Calu3 (cell line): ENCODE results near the gene ERP44. TPM values are rescaled to one million over a fixed set of nuclear protein-coding genes. Genes with fewer than 3 reads are reported as not detected.
"Not testable (repeated sequence)": the region's sequence is repeated elsewhere in the genome, so short reads cannot be mapped to it uniquely, and the experiment has no call there.

ENCODE experiments used
- Bru-seq: library from RNA; stranded (reverse); fragments of 400-500 nt; gene quantifications from one replicate; lab custom pipeline; 2021; lab: Mats Ljungman, UMichigan
- BruChase-seq, 2 experiments: library from RNA; stranded (reverse); fragments of 400-500 nt; gene quantifications; one replicate each; lab custom pipeline; 2021; lab: Mats Ljungman, UMichigan
- BruUV-seq: library from RNA; stranded (reverse); fragments of 400-500 nt; replicated peaks from 2 replicates; lab custom pipeline; 2021; lab: Mats Ljungman, UMichigan
- CTCF ChIA-PET: fragments of 300-600 bp; sonication (Branson Sonifier 250); formaldehyde crosslinking; loops from one replicate; lab custom pipeline; 2022; ENCODE audit warnings: antibody characterized with exemption; lab: Charles Lee
- DNase-seq: peaks from one replicate; pipeline ENCODE4 v3.0.0; 2022
- H3K27ac Mint-ChIP-seq: one replicate; pipeline ENCODE4 v1.8.0; 2022; ENCODE audit warnings: mixed read lengths; ENCODE audit not compliant: unreplicated experiment
- H3K27me3 Mint-ChIP-seq: one replicate; pipeline ENCODE4 v1.8.0; 2022; ENCODE audit warnings: mixed read lengths; ENCODE audit not compliant: unreplicated experiment
- H3K36me3 Mint-ChIP-seq: one replicate; pipeline ENCODE4 v1.8.0; 2022; ENCODE audit warnings: mild to moderate bottlenecking, moderate library complexity, mixed read lengths; ENCODE audit not compliant: insufficient read depth, unreplicated experiment
- H3K4me1 Mint-ChIP-seq: one replicate; pipeline ENCODE4 v1.8.0; 2022; ENCODE audit warnings: mild to moderate bottlenecking, low read depth, mixed read lengths; ENCODE audit not compliant: unreplicated experiment
- H3K4me3 Mint-ChIP-seq: one replicate; pipeline ENCODE4 v1.8.0; 2022; ENCODE audit warnings: mild to moderate bottlenecking, low read depth, moderate library complexity, mixed read lengths; ENCODE audit not compliant: unreplicated experiment
- H3K9me3 Mint-ChIP-seq: one replicate; pipeline ENCODE4 v1.8.0; 2022; ENCODE audit warnings: low read depth, mixed read lengths; ENCODE audit not compliant: unreplicated experiment
- intact Hi-C: fragments of 100-400 bp; cut with micrococcal nuclease; formaldehyde crosslinking; loops from one replicate; pipeline ENCODE4 v1.10.0; 2022; ENCODE audit not compliant: unreplicated experiment
- long read RNA-seq: library from polyadenylated mRNA; stranded (forward); transcript quantifications from one replicate; pipeline ENCODE4 v2.0.0, GENCODE V29; 2022
- total RNA-seq: library from RNA; stranded (reverse); gene quantifications from 2 replicates; pipeline ENCODE4 v1.2.3, GENCODE V29; 2022
- TF ChIP-seq, protein P1 (sequence below): fragments of 200-600 bp; IDR thresholded peaks from one replicate; pipeline ENCODE4 v1.8.0; 2022; ENCODE audit warnings: antibody characterized with exemption; ENCODE audit not compliant: unreplicated experiment

ERP44 gene
- 12.3 and 13.2 TPM in 2 replicates for total RNA-seq
- percentile 76 among the genes with signal in this experiment for Bru-seq, nascent RNA
- BruChase-seq, experiment 1, labeled RNA remaining after a 6-hour chase: percentile 58 among the genes with signal in this experiment
- percentile 52 among the genes with signal in this experiment for BruChase-seq, experiment 2, labeled RNA remaining after a 2-hour chase
- long read RNA-seq, full-length matches to known transcripts: 121 of 127 reads
- long read RNA-seq, partial matches to known transcripts: 0 of 127 reads
- long read RNA-seq, other reads (novel, unspliced or antisense): 6 of 127 reads

DNA sequence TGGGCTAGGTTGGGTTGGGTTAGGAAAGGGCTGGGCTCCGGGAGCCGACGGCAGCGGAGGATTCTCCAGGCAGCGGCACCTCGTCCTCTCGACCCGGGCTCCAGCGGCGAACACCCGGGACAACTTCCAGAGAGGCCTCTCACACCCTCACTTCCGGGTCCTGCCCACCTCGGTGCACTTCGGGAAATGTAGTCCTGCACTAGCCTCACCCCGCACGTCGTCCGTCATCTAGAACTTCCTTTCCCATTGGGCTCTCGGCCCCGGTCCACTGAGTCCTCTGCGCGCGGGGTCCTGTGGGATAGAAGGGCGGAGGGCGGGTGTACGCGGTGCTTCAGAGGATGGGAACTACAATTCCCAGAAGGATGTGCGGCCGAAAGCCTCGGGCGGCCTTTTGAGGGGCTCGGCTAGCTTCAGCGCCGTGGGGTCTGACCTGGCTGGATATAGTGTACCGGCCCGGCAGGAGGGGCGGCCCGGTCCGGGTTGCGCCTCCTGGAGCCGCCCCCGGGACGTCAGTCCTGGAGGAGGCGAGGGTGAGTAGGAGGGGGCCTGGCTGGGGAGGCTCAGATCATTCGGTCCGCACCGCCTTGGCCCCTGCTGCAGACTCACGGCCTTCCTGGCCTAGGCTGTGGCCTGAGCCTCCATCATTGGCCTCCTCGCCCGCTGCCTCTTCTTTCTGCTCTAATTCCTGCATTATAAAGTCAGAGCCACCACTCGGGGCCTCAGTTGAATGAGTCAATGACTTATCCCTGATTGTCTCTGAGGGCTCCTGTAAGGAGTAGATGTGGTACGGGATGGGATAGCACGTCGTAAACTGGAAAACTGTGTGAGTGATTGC is at the start of gene ERP44, which contains the start of gene INVS:
TSS of gene ERP44 (minus strand) at position 114 of the 835 bp plus-strand sequence. CDS start 160 bp downstream, outside the sequence.
TSS of gene INVS (plus strand) at position 357 of the 835 bp plus-strand sequence. CDS start 5,279 bp downstream, outside the sequence.
- Mint-ChIP-seq H3K4me1 (peaks cover 11% of the 10 kb centered on the region), H3K27me3 (no peaks in the 10 kb centered on the region), H3K4me3 (peak within 1 kb of the TSS; percentile 98), H3K9me3 (no peaks in the 10 kb centered on the region), H3K36me3 (peaks cover 24% of the 10 kb centered on the region), H3K27ac (peak within 1 kb of the TSS; percentile 94)
- TF ChIP-seq, protein P1, sequence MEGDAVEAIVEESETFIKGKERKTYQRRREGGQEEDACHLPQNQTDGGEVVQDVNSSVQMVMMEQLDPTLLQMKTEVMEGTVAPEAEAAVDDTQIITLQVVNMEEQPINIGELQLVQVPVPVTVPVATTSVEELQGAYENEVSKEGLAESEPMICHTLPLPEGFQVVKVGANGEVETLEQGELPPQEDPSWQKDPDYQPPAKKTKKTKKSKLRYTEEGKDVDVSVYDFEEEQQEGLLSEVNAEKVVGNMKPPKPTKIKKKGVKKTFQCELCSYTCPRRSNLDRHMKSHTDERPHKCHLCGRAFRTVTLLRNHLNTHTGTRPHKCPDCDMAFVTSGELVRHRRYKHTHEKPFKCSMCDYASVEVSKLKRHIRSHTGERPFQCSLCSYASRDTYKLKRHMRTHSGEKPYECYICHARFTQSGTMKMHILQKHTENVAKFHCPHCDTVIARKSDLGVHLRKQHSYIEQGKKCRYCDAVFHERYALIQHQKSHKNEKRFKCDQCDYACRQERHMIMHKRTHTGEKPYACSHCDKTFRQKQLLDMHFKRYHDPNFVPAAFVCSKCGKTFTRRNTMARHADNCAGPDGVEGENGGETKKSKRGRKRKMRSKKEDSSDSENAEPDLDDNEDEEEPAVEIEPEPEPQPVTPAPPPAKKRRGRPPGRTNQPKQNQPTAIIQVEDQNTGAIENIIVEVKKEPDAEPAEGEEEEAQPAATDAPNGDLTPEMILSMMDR: no peak
- CTCF ChIA-PET: no interaction called here
- DNase-seq: peak; percentile 95
- intact Hi-C loops: loop anchor here (5.0 kb wide), 1 partner anchor 72 kb away; no protein-coding TSS in a partner anchor
- BruUV-seq: no TSS peak

DNA sequence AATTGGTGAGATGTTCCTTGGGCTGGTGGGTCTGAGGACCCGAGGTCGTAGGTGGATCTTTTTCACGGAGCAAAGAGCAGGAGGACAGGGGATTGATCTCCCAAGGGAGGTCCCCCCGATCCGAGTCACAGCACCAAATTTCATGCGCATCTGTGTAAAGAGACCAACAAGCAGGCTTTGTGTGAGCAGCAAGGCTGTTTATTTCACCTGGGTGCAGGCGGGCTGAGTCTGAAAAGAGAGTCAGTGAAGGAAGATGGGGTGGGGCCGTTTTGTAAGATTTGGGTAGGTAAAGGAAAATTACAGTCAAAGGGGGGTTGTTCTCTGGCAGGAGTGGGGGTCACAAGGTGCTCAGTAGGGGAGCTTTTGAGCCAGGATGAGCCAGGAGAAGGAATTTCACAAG is 47.2 kb upstream of the ERP44 start:
- not testable (repeated sequence) for DNase-seq

DNA sequence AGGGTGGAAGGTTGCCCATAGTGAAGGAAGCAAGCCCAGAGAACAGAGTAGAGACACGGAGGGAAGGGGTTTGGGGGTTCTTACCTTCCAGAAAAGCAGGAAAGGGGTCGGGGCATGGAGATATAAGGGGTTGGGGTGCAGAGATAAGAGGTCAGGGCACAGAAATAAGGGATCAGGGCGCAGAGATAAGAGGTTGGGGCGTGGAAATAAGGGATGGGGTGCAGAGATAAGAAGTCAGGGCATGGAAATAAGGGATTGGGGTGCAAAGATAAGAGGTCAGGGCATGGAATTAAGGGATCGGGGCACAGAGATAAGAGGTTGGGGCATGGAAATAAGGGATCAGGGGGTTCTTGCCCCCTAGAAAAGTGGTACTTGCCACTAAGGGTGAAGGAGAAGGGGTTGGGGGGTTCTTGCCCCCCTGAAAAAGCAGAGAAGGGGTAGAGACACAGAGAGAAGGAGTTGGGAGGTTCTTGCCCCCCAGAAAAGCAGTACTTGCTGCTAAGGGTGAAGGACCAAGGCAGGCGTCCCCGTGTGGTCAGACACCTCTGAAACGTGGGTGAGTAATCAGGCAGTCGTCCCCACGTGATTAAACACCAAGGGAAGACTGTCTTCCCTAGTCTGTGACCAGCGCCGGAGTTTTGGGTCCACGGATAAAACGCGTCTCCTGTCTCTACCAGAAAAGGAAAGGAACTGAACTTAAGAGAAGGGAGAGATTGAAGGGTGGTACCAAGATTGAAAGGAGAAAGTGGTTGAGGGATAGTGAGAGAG is 46.6 kb upstream of the ERP44 start:
- H3K9me3 Mint-ChIP-seq, H3K4me1 Mint-ChIP-seq, CTCF ChIA-PET, H3K27me3 Mint-ChIP-seq, H3K36me3 Mint-ChIP-seq, intact Hi-C loops, DNase-seq, BruUV-seq, H3K4me3 Mint-ChIP-seq, H3K27ac Mint-ChIP-seq: not testable (repeated sequence)

More for the DNA sequence above, 47.2 kb upstream of the ERP44 start:
- H3K27ac Mint-ChIP-seq, H3K4me1 Mint-ChIP-seq, H3K9me3 Mint-ChIP-seq, BruUV-seq, CTCF ChIA-PET, intact Hi-C loops, H3K4me3 Mint-ChIP-seq, H3K36me3 Mint-ChIP-seq, H3K27me3 Mint-ChIP-seq: not testable (repeated sequence)

DNA sequence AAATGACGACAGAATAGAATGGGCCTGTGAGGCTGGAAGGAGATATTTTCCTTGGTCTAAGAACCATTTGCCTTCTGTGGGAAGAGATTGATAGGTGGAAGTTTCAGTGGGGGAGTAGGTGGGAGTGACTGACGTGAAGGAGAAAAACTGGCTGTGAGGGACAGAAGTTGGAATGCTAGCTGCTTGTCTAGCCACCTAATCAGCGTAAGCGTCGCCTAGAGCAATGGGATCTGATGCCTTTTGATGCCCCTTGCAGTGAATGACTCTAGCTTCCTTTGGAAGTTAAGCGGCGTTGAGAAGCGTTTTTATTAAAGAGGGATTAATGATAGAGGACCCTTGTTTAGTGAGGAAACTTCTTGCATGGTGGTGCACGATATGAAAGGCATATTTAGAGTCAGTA is 43.1 kb upstream of the ERP44 start:
- H3K27ac Mint-ChIP-seq, H3K4me1 Mint-ChIP-seq, DNase-seq, CTCF ChIA-PET, BruUV-seq, H3K4me3 Mint-ChIP-seq, H3K9me3 Mint-ChIP-seq, intact Hi-C loops, H3K36me3 Mint-ChIP-seq, H3K27me3 Mint-ChIP-seq: not testable (repeated sequence)

DNA sequence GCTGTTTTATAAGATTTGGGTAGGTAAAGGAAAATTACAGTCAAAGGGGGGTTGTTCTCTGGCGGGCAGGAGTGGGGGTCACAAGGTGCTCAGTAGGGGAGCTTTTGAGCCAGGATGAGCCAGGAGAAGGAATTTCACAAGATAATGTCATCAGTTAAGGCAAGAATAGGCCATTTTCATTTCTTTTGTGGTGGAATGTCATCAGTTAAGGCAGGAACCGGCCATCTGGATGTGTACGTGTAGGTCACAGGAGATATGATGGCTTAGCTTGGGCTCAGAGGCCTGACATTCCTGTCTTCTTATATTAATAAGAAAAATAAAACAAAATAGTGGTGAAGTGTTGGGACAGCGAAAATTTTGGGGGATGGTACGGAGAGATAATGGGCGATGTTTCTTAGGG is 41.5 kb upstream of the ERP44 start:
- H3K36me3 Mint-ChIP-seq, H3K4me1 Mint-ChIP-seq, H3K9me3 Mint-ChIP-seq, intact Hi-C loops, H3K27me3 Mint-ChIP-seq, DNase-seq, BruUV-seq, CTCF ChIA-PET, H3K4me3 Mint-ChIP-seq, H3K27ac Mint-ChIP-seq: not testable (repeated sequence)

DNA sequence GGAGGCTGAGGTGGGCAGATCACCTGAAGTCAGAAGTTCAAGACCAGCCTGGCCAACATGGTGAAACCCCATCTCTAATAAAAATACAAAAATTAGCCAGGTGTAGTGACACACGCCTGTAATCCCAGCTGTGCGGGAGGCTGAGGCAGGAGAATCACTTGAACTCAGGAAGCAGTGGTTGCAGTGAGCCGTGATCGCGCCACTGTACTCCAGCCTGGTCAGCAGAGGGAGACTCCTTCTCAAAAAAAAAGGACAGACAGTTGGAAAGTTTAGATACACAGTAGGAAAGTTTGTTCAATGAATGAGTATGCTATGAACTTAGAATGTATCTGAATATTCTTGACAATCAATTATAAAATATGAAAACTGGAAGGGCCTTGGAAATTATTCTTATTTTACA is 38.0 kb upstream of the ERP44 start:
- intact Hi-C loops, H3K4me1 Mint-ChIP-seq, H3K9me3 Mint-ChIP-seq, H3K27ac Mint-ChIP-seq, H3K4me3 Mint-ChIP-seq, CTCF ChIA-PET, DNase-seq, H3K27me3 Mint-ChIP-seq, BruUV-seq, H3K36me3 Mint-ChIP-seq: not testable (repeated sequence)
